HG02981 (cell line): ENCODE measurements around the gene CEBPG.

ENCODE experiments used
- ATAC-seq: cut with Tn5 transposase; IDR thresholded peaks from one replicate; pipeline ENCODE4 v1.9.1; 2021; ENCODE audit warnings: mild to moderate bottlenecking, moderate library complexity; ENCODE audit not compliant: unreplicated experiment

The CEBPG gene

GRCh38 chr19:33381101-33381500, 7.6 kb downstream of the CEBPG start:
- ATAC-seq = no peak

- ATAC-seq = no peak
Observed at GRCh38 chr19:33382006-33382405, 8.5 kb downstream of the CEBPG start.

- ATAC-seq = no peak
Observed at GRCh38 chr19:33382982-33383381, 9.5 kb downstream of the CEBPG start.

GRCh38 chr19:33383720-33384292, 10.3 kb downstream of the CEBPG start:
- ATAC-seq = no peak

GRCh38 chr19:33384983-33385382, 11.5 kb downstream of the CEBPG start:
- ATAC-seq = no peak

- no peak for ATAC-seq
Observed at GRCh38 chr19:33385956-33386355, 12.4 kb downstream of the CEBPG start.

GRCh38 chr19:33386361-33386858, 12.9 kb downstream of the CEBPG start:
- no peak for ATAC-seq

GRCh38 chr19:33387351-33388230, 14.1 kb downstream of the CEBPG start:
- no peak for ATAC-seq

GRCh38 chr19:33388231-33388724, 14.8 kb downstream of the CEBPG start:
- no peak for ATAC-seq

- ATAC-seq = no peak
Observed at GRCh38 chr19:33388725-33389420, 15.4 kb downstream of the CEBPG start.

GRCh38 chr19:33389421-33390100, 16.1 kb downstream of the CEBPG start:
- no peak for ATAC-seq

GRCh38 chr19:33390101-33390907, 16.8 kb downstream of the CEBPG start:
- no peak for ATAC-seq

- no peak for ATAC-seq
Observed at GRCh38 chr19:33390908-33391630, 17.6 kb downstream of the CEBPG start.

GRCh38 chr19:33391631-33392249, 18.2 kb downstream of the CEBPG start:
- no peak for ATAC-seq

- ATAC-seq = no peak
Observed at GRCh38 chr19:33392341-33393285, 19.1 kb downstream of the CEBPG start.

GRCh38 chr19:33393286-33394005, 19.9 kb downstream of the CEBPG start:
- ATAC-seq = no peak

- ATAC-seq = no peak
Observed at GRCh38 chr19:33394006-33394722, 20.7 kb downstream of the CEBPG start.
